Cardiac muscle cell (in vitro differentiated cells and primary cell): Measurements from ENCODE around the gene ARNT2. TPM values are rescaled to one million over a fixed set of nuclear protein-coding genes. Genes with fewer than 3 reads are reported as not detected.
"Not testable (repeated sequence)": the region's sequence is repeated elsewhere in the genome, so short reads cannot be mapped to it uniquely, and the experiment has no call there.

Experiments used
- DNase-seq, 2 donors: peaks; one replicate each; pipeline versions ENCODE4 v3.0.0 to v3.0.0-alpha.2; 2010 to 2017; ENCODE audit warnings: low read depth in 1 of 2, low spot score in 1 of 2
- H3K27ac ChIP-seq: fragments of 200-600 bp; sonication (generic); 2 replicates; pipeline ENCODE4 v1.5.1; 2016
- H3K27me3 ChIP-seq: fragments of 200-600 bp; sonication (generic); 2 replicates; pipeline ENCODE4 v1.6.0; 2016; ENCODE audit warnings: control low read depth
- H3K36me3 ChIP-seq: fragments of 200-600 bp; sonication (generic); 2 replicates; pipeline ENCODE4 v1.5.1; 2016; ENCODE audit warnings: control low read depth
- H3K4me1 ChIP-seq: fragments of 200-600 bp; sonication (generic); 2 replicates; pipeline ENCODE4 v1.8.1; 2017; ENCODE audit warnings: low read depth, mild to moderate bottlenecking, mixed run types
- H3K4me3 ChIP-seq: fragments of 200-600 bp; sonication (generic); 2 replicates; pipeline ENCODE4 v1.5.1; 2016; ENCODE audit warnings: mild to moderate bottlenecking
- H3K9me3 ChIP-seq: fragments of 200-600 bp; sonication (generic); 2 replicates; pipeline ENCODE4 v1.5.1; 2017; ENCODE audit warnings: low read depth, mild to moderate bottlenecking, control low read depth
- CTCF ChIP-seq: IDR thresholded peaks from 2 replicates; pipeline ENCODE4 v1.5.1; 2012; ENCODE audit warnings: low read depth, mild to moderate bottlenecking, low read length
- polyA plus RNA-seq: library from polyadenylated mRNA; unstranded; fragments of >200 nt; fragmentation: Nextera tagmentation; extraction: Ambion mirVana; gene quantifications from 2 replicates; pipeline ENCODE4 v1.2.1, GENCODE V29; 2016
- total RNA-seq: library from RNA; depleted of rRNA; stranded (reverse); fragments of >200 nt; gene quantifications from 2 replicates; pipeline ENCODE4 v1.2.3, GENCODE V29; 2016

ARNT2 gene
- total and polyA plus RNA-seq, 2 experiments from 2014 or later = 3.8 to 4.4 TPM

- H3K4me3 ChIP-seq = no peak overlapping the region
- no peaks in the 10 kb centered on the region for H3K4me1 ChIP-seq
- H3K9me3 ChIP-seq = no peaks in the 10 kb centered on the region
- H3K27me3 ChIP-seq = no peaks in the 10 kb centered on the region
- no peak for TF ChIP-seq CTCF
- H3K27ac ChIP-seq = no peak overlapping the region
- H3K36me3 ChIP-seq = no peaks in the 10 kb centered on the region
- DNase-seq = peak in 1 of 2 donors; percentile 50
These were observed 102.9 kb downstream of the ARNT2 start for GRCh38 chr15:80507131-80507530.

DNA sequence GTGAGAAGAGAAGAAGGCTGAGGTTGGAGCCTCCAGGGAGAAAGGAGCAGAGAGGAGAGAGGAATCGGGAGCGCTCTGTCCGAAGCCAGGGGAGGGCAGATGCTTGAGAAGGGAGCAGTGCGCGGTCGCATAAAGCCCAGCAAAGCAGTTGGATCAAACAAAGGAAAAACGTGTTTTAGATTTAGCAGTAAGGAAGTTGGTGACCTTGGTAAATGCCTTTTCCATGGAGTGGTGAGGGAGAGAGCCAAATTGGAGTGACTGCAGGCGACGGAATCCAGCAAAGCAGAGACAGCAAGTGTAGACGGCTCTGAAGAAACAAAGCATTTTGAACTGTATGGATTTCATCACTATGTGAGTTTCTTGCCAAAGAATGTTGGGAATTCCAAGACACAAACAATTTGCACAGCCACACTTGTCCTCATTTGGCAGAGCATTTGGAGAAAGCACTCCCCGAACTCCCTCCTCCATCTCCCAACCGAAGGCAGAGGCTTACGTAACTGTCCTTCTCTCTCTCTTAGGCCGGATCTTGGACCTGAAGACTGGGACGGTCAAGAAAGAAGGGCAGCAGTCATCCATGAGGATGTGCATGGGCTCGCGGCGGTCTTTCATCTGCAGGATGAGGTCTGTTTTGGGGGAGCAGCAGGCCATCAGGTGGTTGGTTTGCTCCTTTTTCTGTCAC is 103.6 kb downstream of the ARNT2 start:
- no peaks in the 10 kb centered on the region for H3K4me1 ChIP-seq
- H3K27ac ChIP-seq = no peak overlapping the region
- no peaks in the 10 kb centered on the region for H3K9me3 ChIP-seq
- H3K4me3 ChIP-seq = no peak overlapping the region
- H3K27me3 ChIP-seq = no peaks in the 10 kb centered on the region
- H3K36me3 ChIP-seq = no peaks in the 10 kb centered on the region
- no peak for TF ChIP-seq CTCF
- peak in 1 of 2 donors; percentile 97 for DNase-seq

DNA sequence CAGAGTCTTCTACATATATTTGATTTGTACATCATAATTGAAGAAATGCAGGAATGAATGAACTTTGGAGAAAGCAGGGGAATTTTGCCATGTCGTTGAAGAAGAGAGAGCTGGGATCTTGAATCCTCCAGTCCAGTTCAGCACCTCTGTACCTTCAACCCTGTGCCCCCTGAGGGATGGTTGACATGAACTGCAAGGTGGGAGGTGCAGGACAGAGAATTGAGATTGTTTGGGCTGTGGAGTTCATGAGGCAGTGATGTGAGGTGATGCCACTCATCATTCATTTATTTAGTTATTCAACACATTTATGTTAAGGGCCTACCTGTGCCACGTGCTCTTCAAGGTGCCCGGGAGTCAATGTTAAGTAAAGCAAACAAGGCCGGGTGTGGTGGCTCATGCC is 104.6 kb downstream of the ARNT2 start:
- no peak overlapping the region for H3K27ac ChIP-seq
- H3K4me3 ChIP-seq = no peak overlapping the region
- no peaks in the 10 kb centered on the region for H3K4me1 ChIP-seq
- no peak for DNase-seq
- no peak for TF ChIP-seq CTCF
- no peaks in the 10 kb centered on the region for H3K36me3 ChIP-seq
- H3K27me3 ChIP-seq = no peaks in the 10 kb centered on the region
- no peaks in the 10 kb centered on the region for H3K9me3 ChIP-seq

DNA sequence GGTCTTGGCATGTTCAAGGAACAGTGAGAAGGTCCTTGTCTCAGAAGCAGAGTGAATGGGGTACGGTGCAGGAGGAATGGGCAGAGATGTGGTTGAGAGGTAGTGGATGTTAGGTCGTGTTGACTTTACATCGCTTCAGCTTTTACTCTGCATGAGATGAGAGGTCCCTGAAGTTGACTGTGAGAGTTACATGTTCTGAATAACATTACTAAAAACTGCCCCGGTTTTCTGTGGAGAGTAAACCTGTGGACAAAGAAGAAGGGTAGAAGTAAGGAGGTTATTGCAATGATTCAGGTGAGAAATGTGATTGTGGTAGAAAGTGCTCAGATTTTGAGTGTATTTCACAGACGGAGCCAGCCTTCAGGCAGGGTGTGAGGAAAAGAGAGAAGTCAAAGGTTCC is 105.6 kb downstream of the ARNT2 start:
- no peak for TF ChIP-seq CTCF
- DNase-seq = no peak
- H3K27ac ChIP-seq = no peak overlapping the region

DNA sequence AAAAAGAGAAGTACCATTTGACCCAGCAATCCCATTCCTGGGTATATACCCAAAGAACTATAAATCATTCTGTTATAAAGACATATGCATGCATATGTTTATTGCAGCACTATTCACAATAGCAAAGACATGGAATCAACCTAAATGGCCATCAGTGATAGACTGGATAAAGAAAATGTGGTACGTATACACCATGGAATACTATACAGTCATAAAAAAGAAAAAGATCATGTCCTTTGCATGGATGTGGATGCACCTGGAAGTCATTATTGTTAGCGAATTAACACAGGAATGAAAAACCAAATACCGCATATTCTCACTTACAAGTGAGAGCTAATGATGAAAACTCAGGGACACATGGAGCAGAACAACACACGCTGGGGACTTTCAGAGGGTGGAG is 106.8 kb downstream of the ARNT2 start:
- not testable (repeated sequence) for H3K4me3 ChIP-seq, H3K36me3 ChIP-seq, H3K4me1 ChIP-seq, H3K27me3 ChIP-seq, DNase-seq, H3K27ac ChIP-seq, H3K9me3 ChIP-seq

More for the DNA sequence above, 105.6 kb downstream of the ARNT2 start:
- Histone ChIP-seq H3K36me3 (no peaks in the 10 kb centered on the region), H3K4me3 (no peak overlapping the region), H3K9me3 (no peaks in the 10 kb centered on the region), H3K4me1 (no peaks in the 10 kb centered on the region), H3K27me3 (no peaks in the 10 kb centered on the region)

DNA sequence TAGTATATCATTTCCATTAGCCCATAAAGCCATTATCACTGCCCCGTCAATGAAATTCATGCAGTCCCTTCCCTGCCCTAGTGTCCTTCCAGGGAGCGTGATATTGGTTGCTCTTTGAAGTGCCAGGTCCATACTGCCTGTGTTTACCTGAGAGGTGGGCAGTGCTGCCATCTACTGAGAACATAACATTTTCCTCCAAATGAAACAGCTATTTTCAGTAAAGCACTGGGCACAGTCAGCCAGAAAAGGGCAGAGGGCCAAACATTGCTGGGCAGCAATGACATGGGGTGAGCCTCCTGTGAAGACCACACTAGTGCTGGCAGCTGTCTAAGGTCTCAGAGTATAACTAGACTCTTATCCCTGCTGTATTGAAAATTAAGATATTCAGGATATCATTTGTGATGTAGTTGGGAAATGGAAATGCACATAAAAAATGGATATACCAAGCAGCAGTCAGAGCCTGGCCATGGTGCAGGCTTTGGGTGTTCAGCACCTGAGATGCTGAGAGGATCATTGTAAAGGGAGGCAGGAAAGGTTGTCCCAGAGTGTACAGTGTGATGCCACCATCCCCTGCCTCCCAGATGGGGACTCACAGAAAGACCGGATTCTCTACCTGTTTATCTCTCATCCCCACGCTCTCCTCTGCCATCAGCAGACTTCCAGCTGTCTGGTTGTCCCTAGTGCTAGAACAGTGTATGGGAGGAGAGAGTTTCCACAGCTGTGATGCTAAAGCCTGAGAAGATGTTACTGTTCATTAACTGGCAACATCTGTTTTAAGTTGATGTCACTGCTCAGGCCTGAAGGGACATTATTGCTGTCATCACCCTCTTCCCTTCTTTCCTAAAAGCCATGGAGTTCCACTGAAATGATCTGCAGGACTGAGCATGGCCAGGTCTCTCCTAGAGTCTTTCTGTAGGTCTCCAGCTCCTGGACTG is 108.8 kb downstream of the ARNT2 start:
- no peaks in the 10 kb centered on the region for H3K4me1 ChIP-seq
- no peak overlapping the region for H3K4me3 ChIP-seq
- H3K27me3 ChIP-seq = no peaks in the 10 kb centered on the region
- DNase-seq = peak in 1 of 2 donors; percentile 25
- no peaks in the 10 kb centered on the region for H3K36me3 ChIP-seq
- no peaks in the 10 kb centered on the region for H3K9me3 ChIP-seq
- peak; percentile 19 for TF ChIP-seq CTCF
- H3K27ac ChIP-seq = no peak overlapping the region
